GM23338 (cell line): ENCODE data around the gene HPCA. TPM values are rescaled to one million over a fixed set of nuclear protein-coding genes. Genes with fewer than 3 reads are reported as not detected.
A peak's percentile ranks its signal among the peaks of the same experiment; 100 is the strongest.

Experiments
- ATAC-seq: fragments of 200-7000 bp; cut with Tn5 transposase; 3 replicates; pipeline ENCODE4 v1.9.1; 2020
- DNase-seq: peaks from one replicate; pipeline ENCODE4 v3.0.0-alpha.2; 2015; ENCODE audit warnings: low spot score
- H2AFZ ChIP-seq: fragments of 200-600 bp; sonication (generic); 2 replicates; pipeline ENCODE4 v1.8.0; 2016; ENCODE audit warnings: antibody characterized with exemption, mild to moderate bottlenecking, moderate library complexity
- H3F3A ChIP-seq: fragments of 200-600 bp; sonication (generic); replicated peaks from 2 replicates; pipeline ENCODE4 v1.8.0; 2017; ENCODE audit warnings: antibody characterized with exemption, mixed run types, low read depth
- H3K27ac ChIP-seq: fragments of 200-600 bp; sonication (generic); 2 replicates; pipeline ENCODE4 v1.6.1; 2016; ENCODE audit warnings: low read depth
- H3K27me3 ChIP-seq: fragments of 200-600 bp; sonication (generic); 2 replicates; pipeline ENCODE4 v1.8.0; 2016; ENCODE audit warnings: mild to moderate bottlenecking, mixed run types, moderate library complexity; ENCODE audit not compliant: insufficient read depth
- H3K36me3 ChIP-seq: fragments of 200-600 bp; sonication (generic); 2 replicates; pipeline ENCODE4 v1.8.0; 2016; ENCODE audit warnings: mild to moderate bottlenecking; ENCODE audit not compliant: insufficient read depth
- H3K4me1 ChIP-seq: fragments of 200-600 bp; sonication (generic); 2 replicates; pipeline ENCODE4 v1.8.0; 2016; ENCODE audit warnings: mild to moderate bottlenecking, moderate library complexity; ENCODE audit not compliant: insufficient read depth
- H3K4me2 ChIP-seq: fragments of 200-600 bp; sonication (generic); 2 replicates; pipeline ENCODE4 v1.7.1; 2017; ENCODE audit warnings: mixed run types
- H3K4me3 ChIP-seq: fragments of 200-600 bp; sonication (generic); 2 replicates; pipeline ENCODE4 v1.6.1; 2016; ENCODE audit warnings: mixed run types
- H3K79me2 ChIP-seq: fragments of 200-600 bp; sonication (generic); replicated peaks from 2 replicates; pipeline ENCODE4 v1.8.0; 2017; ENCODE audit warnings: mild to moderate bottlenecking; ENCODE audit not compliant: insufficient read depth
- H3K9me2 ChIP-seq: fragments of 200-600 bp; sonication (generic); 2 replicates; pipeline ENCODE4 v1.8.0; 2017; ENCODE audit not compliant: insufficient read depth
- H4K20me1 ChIP-seq: fragments of 200-600 bp; sonication (generic); replicated peaks from 2 replicates; pipeline ENCODE4 v1.8.0; 2017; ENCODE audit warnings: mild to moderate bottlenecking; ENCODE audit not compliant: insufficient read depth
- H3K27ac Mint-ChIP-seq: 2 replicates; pipeline ENCODE4 v1.8.0; 2020; ENCODE audit warnings: inconsistent platforms, mild to moderate bottlenecking, moderate library complexity, mixed read lengths
- H3K27me3 Mint-ChIP-seq: 3 replicates; pipeline ENCODE4 v1.8.0; 2022; ENCODE audit warnings: low read depth, mild to moderate bottlenecking, moderate library complexity, mixed read lengths, inconsistent platforms; ENCODE audit not compliant: insufficient read depth, poor library complexity
- H3K36me3 Mint-ChIP-seq: 3 replicates; pipeline ENCODE4 v1.8.0; 2021; ENCODE audit warnings: low read depth, mild to moderate bottlenecking, inconsistent platforms, moderate library complexity, mixed read lengths
- H3K4me1 Mint-ChIP-seq: 3 replicates; pipeline ENCODE4 v1.8.0; 2020; ENCODE audit warnings: mild to moderate bottlenecking, inconsistent platforms, mixed read lengths
- H3K4me3 Mint-ChIP-seq: 3 replicates; pipeline ENCODE4 v1.8.0; 2021; ENCODE audit warnings: moderate library complexity, mild to moderate bottlenecking, inconsistent platforms, mixed read lengths
- H3K9me3 Mint-ChIP-seq: 3 replicates; pipeline ENCODE4 v1.8.0; 2020; ENCODE audit warnings: moderate library complexity, mild to moderate bottlenecking, inconsistent platforms, mixed read lengths
- CREB1 ChIP-seq: fragments of 250-450 bp; sonication (Bioruptor Pico); IDR thresholded peaks from 2 replicates; pipeline ENCODE4 v1.5.0; 2020; ENCODE audit warnings: low read depth, mild to moderate bottlenecking, moderate library complexity
- ETS1 ChIP-seq: IDR thresholded peaks from 2 replicates; pipeline ENCODE4 v1.6.1; 2016; ENCODE audit warnings: antibody characterized with exemption
- EZH2 ChIP-seq: fragments of 200-600 bp; sonication (generic); IDR thresholded peaks from one replicate; pipeline ENCODE4 v1.8.0; 2017; ENCODE audit warnings: antibody characterized with exemption, mild to moderate bottlenecking, low read depth; ENCODE audit not compliant: unreplicated experiment
- JUNB ChIP-seq: IDR thresholded peaks from one replicate; pipeline ENCODE4 v1.6.1; 2016; ENCODE audit warnings: antibody characterized with exemption; ENCODE audit not compliant: unreplicated experiment
- POLR2AphosphoS5 ChIP-seq: IDR thresholded peaks from 2 replicates; pipeline ENCODE4 v1.6.1; 2016; ENCODE audit warnings: antibody characterized with exemption, low read depth
- STAT1 ChIP-seq: IDR thresholded peaks from one replicate; pipeline ENCODE4 v1.6.1; 2016; ENCODE audit warnings: antibody characterized with exemption; ENCODE audit not compliant: unreplicated experiment
- ZNF114 ChIP-seq: fragments of 250-450 bp; sonication (Bioruptor Pico); IDR thresholded peaks from 2 replicates; pipeline ENCODE4 v1.5.0; 2020; ENCODE audit warnings: mild to moderate bottlenecking, moderate library complexity
- ZNF331 ChIP-seq: fragments of 250-450 bp; sonication (Bioruptor Pico); IDR thresholded peaks from 2 replicates; pipeline ENCODE4 v1.5.0; 2020; ENCODE audit warnings: low read depth, mild to moderate bottlenecking, moderate library complexity
- ZNF462 ChIP-seq: fragments of 250-450 bp; sonication (Bioruptor Pico); IDR thresholded peaks from 2 replicates; pipeline ENCODE4 v1.5.0; 2020; ENCODE audit warnings: mild to moderate bottlenecking, moderate library complexity
- polyA plus RNA-seq: library from polyadenylated mRNA; unstranded; fragments of >200 nt; fragmentation: Nextera tagmentation; extraction: Ambion mirVana; gene quantifications from 2 replicates; pipeline ENCODE4 v1.2.1, GENCODE V29; 2016
- total RNA-seq: library from RNA; depleted of rRNA; stranded (reverse); fragments of >200 nt; shearing (Covaris generic); gene quantifications from 2 replicates; pipeline ENCODE4 v1.2.3, GENCODE V29; 2014
- TF ChIP-seq, protein P1 (sequence below): IDR thresholded peaks from one replicate; pipeline ENCODE4 v1.6.1; 2018; ENCODE audit warnings: antibody characterized with exemption; ENCODE audit not compliant: unreplicated experiment

Gene HPCA
- total and polyA plus RNA-seq, 2 experiments from 2014 or later = 0.35 to 0.82 TPM

GRCh38 chr1:32891630-32892029, 5.3 kb downstream of the HPCA start:
- TF ChIP-seq CREB1 = no peak
- TF ChIP-seq ZNF462 (CRISPR knock-in tag) = no peak
- TF ChIP-seq EZH2 = no peak
- TF ChIP-seq POLR2AphosphoS5 = no peak
- TF ChIP-seq, protein P1, sequence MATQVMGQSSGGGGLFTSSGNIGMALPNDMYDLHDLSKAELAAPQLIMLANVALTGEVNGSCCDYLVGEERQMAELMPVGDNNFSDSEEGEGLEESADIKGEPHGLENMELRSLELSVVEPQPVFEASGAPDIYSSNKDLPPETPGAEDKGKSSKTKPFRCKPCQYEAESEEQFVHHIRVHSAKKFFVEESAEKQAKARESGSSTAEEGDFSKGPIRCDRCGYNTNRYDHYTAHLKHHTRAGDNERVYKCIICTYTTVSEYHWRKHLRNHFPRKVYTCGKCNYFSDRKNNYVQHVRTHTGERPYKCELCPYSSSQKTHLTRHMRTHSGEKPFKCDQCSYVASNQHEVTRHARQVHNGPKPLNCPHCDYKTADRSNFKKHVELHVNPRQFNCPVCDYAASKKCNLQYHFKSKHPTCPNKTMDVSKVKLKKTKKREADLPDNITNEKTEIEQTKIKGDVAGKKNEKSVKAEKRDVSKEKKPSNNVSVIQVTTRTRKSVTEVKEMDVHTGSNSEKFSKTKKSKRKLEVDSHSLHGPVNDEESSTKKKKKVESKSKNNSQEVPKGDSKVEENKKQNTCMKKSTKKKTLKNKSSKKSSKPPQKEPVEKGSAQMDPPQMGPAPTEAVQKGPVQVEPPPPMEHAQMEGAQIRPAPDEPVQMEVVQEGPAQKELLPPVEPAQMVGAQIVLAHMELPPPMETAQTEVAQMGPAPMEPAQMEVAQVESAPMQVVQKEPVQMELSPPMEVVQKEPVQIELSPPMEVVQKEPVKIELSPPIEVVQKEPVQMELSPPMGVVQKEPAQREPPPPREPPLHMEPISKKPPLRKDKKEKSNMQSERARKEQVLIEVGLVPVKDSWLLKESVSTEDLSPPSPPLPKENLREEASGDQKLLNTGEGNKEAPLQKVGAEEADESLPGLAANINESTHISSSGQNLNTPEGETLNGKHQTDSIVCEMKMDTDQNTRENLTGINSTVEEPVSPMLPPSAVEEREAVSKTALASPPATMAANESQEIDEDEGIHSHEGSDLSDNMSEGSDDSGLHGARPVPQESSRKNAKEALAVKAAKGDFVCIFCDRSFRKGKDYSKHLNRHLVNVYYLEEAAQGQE = no peak
- no peak for TF ChIP-seq JUNB
- no peak for TF ChIP-seq ZNF331 (CRISPR knock-in tag)
- no peak for TF ChIP-seq ETS1
- TF ChIP-seq STAT1 = no peak
- TF ChIP-seq ZNF114 (CRISPR knock-in tag) = no peak
- no peaks in the 10 kb centered on the region; the same call in 1 of the 2 replicates for H4K20me1 ChIP-seq
- Mint-ChIP-seq H3K4me3 (peak overlapping the region; percentile 75; the same call in 1 of the 3 replicates), H3K27me3 (peaks cover 32% of the 10 kb centered on the region), H3K4me1 (peaks cover 14% of the 10 kb centered on the region), H3K27ac (no peak overlapping the region), H3K9me3 (peaks cover 5% of the 10 kb centered on the region; the same call in 2 of the 3 replicates), H3K36me3 (peaks cover 8% of the 10 kb centered on the region; the same call in 1 of the 3 replicates)
- H3F3A ChIP-seq = peaks cover 7% of the 10 kb centered on the region; the same call in 1 of the 2 replicates
- no peaks in the 10 kb centered on the region for H3K36me3 ChIP-seq
- no peaks in the 10 kb centered on the region for H3K9me2 ChIP-seq
- DNase-seq = no peak
- H3K4me1 ChIP-seq = peaks cover 10% of the 10 kb centered on the region; the same call in 1 of the 2 replicates
- H3K27ac ChIP-seq = no peak overlapping the region
- H3K4me2 ChIP-seq = no peak overlapping the region
- no peaks in the 10 kb centered on the region for H3K79me2 ChIP-seq
- H2AFZ ChIP-seq = no peak overlapping the region
- no peak for ATAC-seq
- H3K27me3 ChIP-seq = peaks cover 44% of the 10 kb centered on the region
- H3K4me3 ChIP-seq = no peak overlapping the region
